NCI-H1092 (cell line): ENCODE measurements around the gene GALNT7.

Experiments used
- DNase-seq: peaks from one replicate; lab custom pipeline; 2025; lab: John Stamatoyannopoulos, UW

The GALNT7 gene

GRCh38 chr4:173301518-173302201 lies 133.0 kb downstream of the GALNT7 start:
- DNase-seq, result no peak

GRCh38 chr4:173307778-173308177 lies 139.2 kb downstream of the GALNT7 start:
- no peak for DNase-seq

GRCh38 chr4:173311368-173311767 lies 142.8 kb downstream of the GALNT7 start:
- no peak for DNase-seq

GRCh38 chr4:173314715-173315114 lies 146.1 kb downstream of the GALNT7 start:
- DNase-seq, result no peak

GRCh38 chr4:173316060-173316459 lies 147.4 kb downstream of the GALNT7 start:
- no peak for DNase-seq

- peak; percentile 9 for DNase-seq
Observed at GRCh38 chr4:173317004-173317403, 148.4 kb downstream of the GALNT7 start.

- no peak for DNase-seq
Observed at GRCh38 chr4:173318240-173318639, 149.6 kb downstream of the GALNT7 start.

- no peak for DNase-seq
Observed at GRCh38 chr4:173318648-173319211, 150.1 kb downstream of the GALNT7 start.

- no peak for DNase-seq
Observed at GRCh38 chr4:173319696-173320095, 151.1 kb downstream of the GALNT7 start.

- DNase-seq, result no peak
Observed at GRCh38 chr4:173325007-173325736, 156.6 kb downstream of the GALNT7 start.

- DNase-seq, result no peak
Observed at GRCh38 chr4:173328236-173328901, 159.8 kb downstream of the GALNT7 start.

- DNase-seq, result no peak
Observed at GRCh38 chr4:173330590-173330989, 162.0 kb downstream of the GALNT7 start.

- DNase-seq, result no peak
Observed at GRCh38 chr4:173332021-173332487, 163.4 kb downstream of the GALNT7 start.

GRCh38 chr4:173332963-173333657 lies 164.5 kb downstream of the GALNT7 start:
- no peak for DNase-seq

- peak; percentile 55 for DNase-seq
Observed at GRCh38 chr4:173333658-173334084, 165.1 kb downstream of the GALNT7 start.

GRCh38 chr4:173334085-173334890 lies 165.7 kb downstream of the GALNT7 start, which contains the start of gene HMGB2:
Gene HMGB2, minus strand, starts transcription at chr4:173334358. Its CDS starts 709 bp downstream, at chr4:173333649.
- peak; percentile 100 for DNase-seq

- DNase-seq, result peak; percentile 87
Observed at GRCh38 chr4:173334891-173335752, 166.5 kb downstream of the GALNT7 start.

- no peak for DNase-seq
Observed at GRCh38 chr4:173337463-173337862, 168.9 kb downstream of the GALNT7 start.

GRCh38 chr4:173343832-173344397 lies 175.3 kb downstream of the GALNT7 start:
- DNase-seq, result no peak

GRCh38 chr4:173345648-173346047 lies 177.0 kb downstream of the GALNT7 start:
- DNase-seq, result no peak
